Posterior vena cava (tissue), 2 donors: Measurements from ENCODE around the gene CGB8. TPM values are rescaled to one million over a fixed set of nuclear protein-coding genes. Genes with fewer than 3 reads are reported as not detected.
"Not testable (repeated sequence)": the region's sequence is repeated elsewhere in the genome, so short reads cannot be mapped to it uniquely, and the experiment has no call there.

Source experiments
- DNase-seq: peaks from one replicate; pipeline ENCODE4 v3.0.0-alpha.2; 2020; ENCODE audit warnings: low spot score
- intact Hi-C, 2 donors: fragments of 100-400 bp; cut with DNase I; formaldehyde crosslinking; loops; one replicate each; pipeline versions ENCODE4 v1.14.1 to v1.14.2; 2022 to 2023
- total RNA-seq, 2 donors: library from RNA; stranded (reverse); fragmentation: NEBNext Ultra II Directional; extraction: Animal tissue kit (Norgen Biotek cat#: 25700); gene quantifications; one replicate each; pipeline ENCODE4 v1.2.1, GENCODE V29; 2021
- donor health status: DM: yes; HTN: yes; CAD: no.
- donor health status: DM: yes; HTN: yes; CAD: no.

Gene CGB8
- total RNA-seq, 2 donors from 2014 or later, result not detected

- intact Hi-C loops, DNase-seq: not testable (repeated sequence)
These were observed 10.2 kb downstream of the CGB8 start for GRCh38 chr19:49038557-49039276.

GRCh38 chr19:49038111-49038510 is 10.8 kb downstream of the CGB8 start:
- DNase-seq, intact Hi-C loops: not testable (repeated sequence)

GRCh38 chr19:49036815-49037214 is 12.1 kb downstream of the CGB8 start, which contains the start of gene CGB1:
Gene CGB1 (minus strand): TSS chr19:49036895. CDS start chr19:49036711, 184 bp downstream.
- intact Hi-C loops, DNase-seq: not testable (repeated sequence)

GRCh38 chr19:49031642-49032301 is 17.1 kb downstream of the CGB8 start, which contains the start of gene CGB2:
Gene CGB2 (plus strand): TSS chr19:49031890. CDS start chr19:49032096, 206 bp downstream.
- intact Hi-C loops, DNase-seq: not testable (repeated sequence)

- intact Hi-C loops, DNase-seq: not testable (repeated sequence)
These were observed 18.6 kb downstream of the CGB8 start for GRCh38 chr19:49030323-49030722.

GRCh38 chr19:49029749-49030148 is 19.2 kb downstream of the CGB8 start:
- intact Hi-C loops, DNase-seq: not testable (repeated sequence)

GRCh38 chr19:49028686-49029085 is 20.2 kb downstream of the CGB8 start:
- intact Hi-C loops, DNase-seq: not testable (repeated sequence)

GRCh38 chr19:49025599-49025998 is 23.3 kb downstream of the CGB8 start:
- DNase-seq, intact Hi-C loops: not testable (repeated sequence)

GRCh38 chr19:49025088-49025487 is 23.8 kb downstream of the CGB8 start:
- DNase-seq, intact Hi-C loops: not testable (repeated sequence)

- intact Hi-C loops, DNase-seq: not testable (repeated sequence)
These were observed 24.7 kb downstream of the CGB8 start, which contains the start of gene CGB3 for GRCh38 chr19:49024233-49024632. Gene CGB3 (minus strand): TSS chr19:49024333. CDS start chr19:49023971, 362 bp downstream.

- DNase-seq, result no peak
- intact Hi-C loops, result no loop called here
These were observed 26.8 kb downstream of the CGB8 start for GRCh38 chr19:49022116-49022515.

- intact Hi-C loops, result no loop called here
- no peak for DNase-seq
These were observed 27.7 kb downstream of the CGB8 start for GRCh38 chr19:49020931-49021895.

GRCh38 chr19:49020342-49020741 is 28.6 kb downstream of the CGB8 start:
- intact Hi-C loops, result no loop called here
- DNase-seq, result no peak

GRCh38 chr19:49019242-49019932 is 29.5 kb downstream of the CGB8 start:
- no peak for DNase-seq
- intact Hi-C loops, result no loop called here

- DNase-seq, intact Hi-C loops: not testable (repeated sequence)
These were observed 30.3 kb downstream of the CGB8 start for GRCh38 chr19:49018388-49019241.

GRCh38 chr19:49017666-49018351 is 31.1 kb downstream of the CGB8 start:
- intact Hi-C loops, result no loop called here

GRCh38 chr19:49017041-49017665 is 31.8 kb downstream of the CGB8 start, which contains the start of gene LHB:
Gene LHB (minus strand): TSS chr19:49017091. CDS start chr19:49017081, 10 bp downstream.
- DNase-seq, result no peak
- intact Hi-C loops, result no loop called here

More at GRCh38 chr19:49017666-49018351, 31.1 kb downstream of the CGB8 start:
- no peak for DNase-seq
